ENCODE results near the gene GPRIN1. TPM values are rescaled to one million over a fixed set of nuclear protein-coding genes. Genes with fewer than 3 reads are reported as not detected.

The GPRIN1 gene
- total RNA-seq, 1 donor from 2014 or later, result 0.67 TPM

GRCh38 chr5:176626876-176627236, 16.9 kb upstream of the GPRIN1 start:
- Histone ChIP-seq H3K79me2 (ENCODE audit: low read depth) (no peaks in the 10 kb centered on the region), H3K4me1 (peaks cover 15% of the 10 kb centered on the region), H2AFZ (replicated peaks) (no peak overlapping the region), H3K27me3 (peaks cover 77% of the 10 kb centered on the region), H3K9me3 (ENCODE audit: low read depth) (no peaks in the 10 kb centered on the region), H3K9ac (no peak overlapping the region), H3K4me2 (no peak overlapping the region), H3F3A (ENCODE audit: low read depth) (peaks cover 16% of the 10 kb centered on the region), H3K27ac (no peak overlapping the region), H3K4me3 (no peak overlapping the region), H3K36me3 (no peaks in the 10 kb centered on the region), H4K20me1 (ENCODE audit: low read depth) (peaks cover 23% of the 10 kb centered on the region)
- TF ChIP-seq, protein P1, sequence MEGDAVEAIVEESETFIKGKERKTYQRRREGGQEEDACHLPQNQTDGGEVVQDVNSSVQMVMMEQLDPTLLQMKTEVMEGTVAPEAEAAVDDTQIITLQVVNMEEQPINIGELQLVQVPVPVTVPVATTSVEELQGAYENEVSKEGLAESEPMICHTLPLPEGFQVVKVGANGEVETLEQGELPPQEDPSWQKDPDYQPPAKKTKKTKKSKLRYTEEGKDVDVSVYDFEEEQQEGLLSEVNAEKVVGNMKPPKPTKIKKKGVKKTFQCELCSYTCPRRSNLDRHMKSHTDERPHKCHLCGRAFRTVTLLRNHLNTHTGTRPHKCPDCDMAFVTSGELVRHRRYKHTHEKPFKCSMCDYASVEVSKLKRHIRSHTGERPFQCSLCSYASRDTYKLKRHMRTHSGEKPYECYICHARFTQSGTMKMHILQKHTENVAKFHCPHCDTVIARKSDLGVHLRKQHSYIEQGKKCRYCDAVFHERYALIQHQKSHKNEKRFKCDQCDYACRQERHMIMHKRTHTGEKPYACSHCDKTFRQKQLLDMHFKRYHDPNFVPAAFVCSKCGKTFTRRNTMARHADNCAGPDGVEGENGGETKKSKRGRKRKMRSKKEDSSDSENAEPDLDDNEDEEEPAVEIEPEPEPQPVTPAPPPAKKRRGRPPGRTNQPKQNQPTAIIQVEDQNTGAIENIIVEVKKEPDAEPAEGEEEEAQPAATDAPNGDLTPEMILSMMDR (IDR thresholded peaks at IDR 0.05), result no peak
- TF ChIP-seq EZH2 (IDR thresholded peaks at IDR 0.05) (no peak), EZH2phosphoT487 (IDR thresholded peaks at IDR 0.05) (no peak)
- H3K4me1 Mint-ChIP-seq, result peaks cover 28% of the 10 kb centered on the region
- no peak for DNase-seq (ENCODE audit: low spot score)
- H3K27ac Mint-ChIP-seq, result no peak overlapping the region
- H3K36me3 Mint-ChIP-seq, result no peaks in the 10 kb centered on the region
- H3K9me3 Mint-ChIP-seq, result peaks cover 3% of the 10 kb centered on the region
- H3K4me3 Mint-ChIP-seq, result no peak overlapping the region
- H3K27me3 Mint-ChIP-seq (ENCODE audit: insufficient read depth, low read depth), result peaks cover 62% of the 10 kb centered on the region

GRCh38 chr5:176625966-176626875, 16.3 kb upstream of the GPRIN1 start:
- TF ChIP-seq EZH2 (IDR thresholded peaks at IDR 0.05), result no peak

GRCh38 chr5:176625512-176625911, 15.6 kb upstream of the GPRIN1 start:
- Histone ChIP-seq H2AFZ (replicated peaks) (no peak overlapping the region), H3K27ac (no peak overlapping the region), H3K27me3 (peaks cover 77% of the 10 kb centered on the region), H4K20me1 (ENCODE audit: low read depth) (peaks cover 17% of the 10 kb centered on the region), H3K4me3 (no peak overlapping the region), H3F3A (ENCODE audit: low read depth) (peaks cover 14% of the 10 kb centered on the region), H3K36me3 (no peaks in the 10 kb centered on the region), H3K79me2 (ENCODE audit: low read depth) (no peaks in the 10 kb centered on the region), H3K4me1 (peaks cover 8% of the 10 kb centered on the region), H3K9me3 (ENCODE audit: low read depth) (no peaks in the 10 kb centered on the region), H3K4me2 (no peak overlapping the region), H3K9ac (no peak overlapping the region)
- no peak for DNase-seq (ENCODE audit: low spot score)
- Mint-ChIP-seq H3K27ac (no peak overlapping the region), H3K9me3 (peaks cover 3% of the 10 kb centered on the region), H3K36me3 (no peaks in the 10 kb centered on the region), H3K4me3 (peak overlapping the region; percentile 14), H3K27me3 (ENCODE audit: insufficient read depth, low read depth) (peaks cover 62% of the 10 kb centered on the region), H3K4me1 (peaks cover 22% of the 10 kb centered on the region)
- no peak for TF ChIP-seq EZH2phosphoT487 (IDR thresholded peaks at IDR 0.05)
- no peak for TF ChIP-seq EZH2 (IDR thresholded peaks at IDR 0.05)
- TF ChIP-seq, protein P1 (IDR thresholded peaks at IDR 0.05), result no peak

More at GRCh38 chr5:176625966-176626875, 16.3 kb upstream of the GPRIN1 start:
- H3K27ac Mint-ChIP-seq, result no peak overlapping the region
- H3K9me3 ChIP-seq (ENCODE audit: low read depth), result no peaks in the 10 kb centered on the region
- no peak for DNase-seq (ENCODE audit: low spot score)
- peaks cover 3% of the 10 kb centered on the region for H3K9me3 Mint-ChIP-seq
- H3K27me3 ChIP-seq, result peaks cover 77% of the 10 kb centered on the region
- peaks cover 16% of the 10 kb centered on the region for H3F3A ChIP-seq (ENCODE audit: low read depth)
- no peaks in the 10 kb centered on the region for H3K79me2 ChIP-seq (ENCODE audit: low read depth)
- H3K4me1 Mint-ChIP-seq, result peaks cover 27% of the 10 kb centered on the region
- no peaks in the 10 kb centered on the region for H3K36me3 Mint-ChIP-seq
- peak overlapping the region; percentile 14 for H3K4me3 Mint-ChIP-seq
- peaks cover 15% of the 10 kb centered on the region for H3K4me1 ChIP-seq
- peaks cover 62% of the 10 kb centered on the region for H3K27me3 Mint-ChIP-seq (ENCODE audit: insufficient read depth, low read depth)
- no peak overlapping the region for H3K9ac ChIP-seq
- no peaks in the 10 kb centered on the region for H3K36me3 ChIP-seq
- H3K4me2 ChIP-seq, result no peak overlapping the region
- no peak overlapping the region for H3K27ac ChIP-seq
- H3K4me3 ChIP-seq, result no peak overlapping the region
- peaks cover 23% of the 10 kb centered on the region for H4K20me1 ChIP-seq (ENCODE audit: low read depth)
- no peak overlapping the region for H2AFZ ChIP-seq (replicated peaks)

GRCh38 chr5:176624938-176625337, 15.0 kb upstream of the GPRIN1 start:
- Mint-ChIP-seq H3K4me3 (no peak overlapping the region), H3K27me3 (ENCODE audit: insufficient read depth, low read depth) (peaks cover 65% of the 10 kb centered on the region), H3K9me3 (peaks cover 3% of the 10 kb centered on the region), H3K4me1 (peaks cover 26% of the 10 kb centered on the region), H3K27ac (no peak overlapping the region), H3K36me3 (no peaks in the 10 kb centered on the region)
- no peaks in the 10 kb centered on the region for H3K36me3 ChIP-seq
- H3K79me2 ChIP-seq (ENCODE audit: low read depth), result no peaks in the 10 kb centered on the region
- peaks cover 11% of the 10 kb centered on the region for H3K4me1 ChIP-seq
- TF ChIP-seq, protein P1 (IDR thresholded peaks at IDR 0.05), result no peak
- no peak for TF ChIP-seq EZH2 (IDR thresholded peaks at IDR 0.05)
- TF ChIP-seq EZH2phosphoT487 (IDR thresholded peaks at IDR 0.05), result no peak
- H3K9ac ChIP-seq, result no peak overlapping the region
- H3K4me2 ChIP-seq, result no peak overlapping the region
- H2AFZ ChIP-seq (replicated peaks), result no peak overlapping the region
- no peaks in the 10 kb centered on the region for H3K9me3 ChIP-seq (ENCODE audit: low read depth)
- H3K4me3 ChIP-seq, result no peak overlapping the region
- peaks cover 19% of the 10 kb centered on the region for H3F3A ChIP-seq (ENCODE audit: low read depth)
- H4K20me1 ChIP-seq (ENCODE audit: low read depth), result peaks cover 20% of the 10 kb centered on the region
- H3K27me3 ChIP-seq, result peaks cover 77% of the 10 kb centered on the region
- no peak for DNase-seq (ENCODE audit: low spot score)
- no peak overlapping the region for H3K27ac ChIP-seq
